Testis (tissue), 2 donors: ENCODE data around the gene CHST3.

Source experiments
- POLR2A ChIP-seq: fragments of 450-650 bp; IDR thresholded peaks from one replicate; pipeline ENCODE4 v1.6.1; 2017; ENCODE audit warnings: antibody characterized with exemption, mild to moderate bottlenecking, moderate library complexity
- TF ChIP-seq, protein P1 (sequence below), 3 experiments: fragments of 450-650 bp in 2 of 3; fragments of 200-600 bp in 1 of 3; sonication (generic) in 1 of 3; IDR thresholded peaks; one replicate each; pipeline ENCODE4 v1.5.1; 2016 to 2019; ENCODE audit warnings: antibody characterized with exemption in 3 of 3, mild to moderate bottlenecking in 2 of 3, moderate library complexity in 1 of 3

DNA sequence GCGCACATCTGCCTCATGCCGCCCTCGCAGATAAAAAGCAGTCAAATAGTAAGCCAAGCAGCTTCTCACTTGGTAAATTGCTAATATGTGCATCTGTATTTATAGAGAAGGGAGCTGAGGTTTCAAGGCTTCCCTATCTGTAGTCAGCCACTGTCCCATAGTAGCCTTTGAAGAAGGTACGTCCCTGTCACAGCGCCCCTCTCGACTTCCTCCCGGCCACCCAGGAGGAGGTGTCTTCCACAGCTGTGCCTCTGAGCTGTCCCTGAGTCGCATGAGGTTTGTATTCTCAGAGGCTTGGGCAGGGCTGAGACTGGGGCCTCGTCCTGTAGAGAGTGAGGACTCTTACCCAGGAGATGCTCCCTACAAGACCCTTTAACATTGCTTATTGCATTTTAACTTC is 75.2 kb downstream of the CHST3 start:
- TF ChIP-seq, protein P1, sequence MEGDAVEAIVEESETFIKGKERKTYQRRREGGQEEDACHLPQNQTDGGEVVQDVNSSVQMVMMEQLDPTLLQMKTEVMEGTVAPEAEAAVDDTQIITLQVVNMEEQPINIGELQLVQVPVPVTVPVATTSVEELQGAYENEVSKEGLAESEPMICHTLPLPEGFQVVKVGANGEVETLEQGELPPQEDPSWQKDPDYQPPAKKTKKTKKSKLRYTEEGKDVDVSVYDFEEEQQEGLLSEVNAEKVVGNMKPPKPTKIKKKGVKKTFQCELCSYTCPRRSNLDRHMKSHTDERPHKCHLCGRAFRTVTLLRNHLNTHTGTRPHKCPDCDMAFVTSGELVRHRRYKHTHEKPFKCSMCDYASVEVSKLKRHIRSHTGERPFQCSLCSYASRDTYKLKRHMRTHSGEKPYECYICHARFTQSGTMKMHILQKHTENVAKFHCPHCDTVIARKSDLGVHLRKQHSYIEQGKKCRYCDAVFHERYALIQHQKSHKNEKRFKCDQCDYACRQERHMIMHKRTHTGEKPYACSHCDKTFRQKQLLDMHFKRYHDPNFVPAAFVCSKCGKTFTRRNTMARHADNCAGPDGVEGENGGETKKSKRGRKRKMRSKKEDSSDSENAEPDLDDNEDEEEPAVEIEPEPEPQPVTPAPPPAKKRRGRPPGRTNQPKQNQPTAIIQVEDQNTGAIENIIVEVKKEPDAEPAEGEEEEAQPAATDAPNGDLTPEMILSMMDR (IDR thresholded peaks at IDR 0.05) = no peak
- no peak for TF ChIP-seq POLR2A
